Measurements from ENCODE around the gene CLDN6. TPM values are rescaled to one million over a fixed set of nuclear protein-coding genes. Genes with fewer than 3 reads are reported as not detected.
A peak's percentile ranks its signal among the peaks of the same experiment; 100 is the strongest.

The CLDN6 gene
- total RNA-seq, 1 experiment from 2014 or later, result not detected

DNA sequence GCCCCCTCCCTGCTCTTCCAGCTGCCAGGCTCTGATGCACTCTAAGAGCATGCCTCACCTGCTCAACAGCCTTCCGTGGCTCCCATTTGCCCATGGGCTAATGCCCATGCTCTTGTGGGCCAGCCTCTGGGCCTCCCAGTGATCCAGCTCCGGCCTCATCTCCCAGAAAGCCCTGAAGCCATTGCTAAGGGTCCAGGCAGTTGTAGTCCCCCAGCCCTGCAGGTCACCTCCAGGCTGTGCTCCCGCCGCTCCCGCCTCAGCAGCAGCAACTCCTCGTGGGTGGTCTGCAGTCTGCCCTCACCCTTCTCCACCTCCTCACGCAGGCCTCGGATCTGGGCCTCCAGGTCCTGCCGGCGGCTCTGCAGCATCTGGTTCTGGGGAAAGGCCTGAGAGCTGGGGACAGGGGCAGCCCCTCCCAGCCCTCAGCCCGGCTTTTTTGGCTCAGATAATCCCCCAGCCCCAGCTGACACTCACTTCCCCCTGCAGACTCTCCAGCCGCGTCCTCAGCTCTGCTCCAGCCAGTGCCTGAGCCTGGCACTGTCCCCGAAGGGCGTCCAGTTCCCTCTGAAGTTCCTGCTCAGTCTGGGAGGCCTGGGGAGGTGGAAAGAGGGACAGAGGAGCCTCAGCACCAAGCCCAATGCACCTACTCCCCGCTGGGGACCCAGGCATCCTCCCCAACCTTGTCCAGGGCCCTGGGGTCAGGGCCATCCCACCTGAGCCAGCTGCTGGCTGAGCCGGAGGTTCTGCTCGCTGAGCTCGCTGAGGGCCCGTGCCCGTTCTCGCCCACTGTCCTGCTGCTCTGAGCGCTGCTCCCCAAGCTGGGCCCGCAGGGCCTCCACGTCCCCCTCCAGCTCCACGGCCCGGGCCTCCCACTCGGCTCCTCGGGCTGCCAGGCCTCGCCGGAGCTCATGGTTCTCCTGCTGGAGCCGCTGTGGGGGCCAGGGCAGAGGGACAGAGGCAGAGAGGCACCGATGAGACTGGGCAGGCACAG is 12.5 kb upstream of the CLDN6 start:
- DNase-seq, result no peak
- Histone ChIP-seq H3K79me2 (ENCODE audit: low read length) (no peaks in the 10 kb centered on the region), H3K4me3 (ENCODE audit: low read length) (no peak overlapping the region), H3K4me1 (ENCODE audit: insufficient read depth, low read length) (peaks cover 21% of the 10 kb centered on the region), H2AFZ (ENCODE audit: low read length) (no peak overlapping the region), H3K36me3 (ENCODE audit: low read depth, low read length) (no peaks in the 10 kb centered on the region), H3F3A (ENCODE audit: low read length, unreplicated experiment) (no peaks in the 10 kb centered on the region), H3K9me3 (ENCODE audit: low read length) (no peaks in the 10 kb centered on the region), H3K4me2 (ENCODE audit: low read length) (peak overlapping the region; percentile 71), H3K27ac (ENCODE audit: low read length) (peak overlapping the region; percentile 37), H4K20me1 (ENCODE audit: low read length) (no peaks in the 10 kb centered on the region), H3K27me3 (ENCODE audit: low read length) (no peaks in the 10 kb centered on the region), H3K9me2 (replicated peaks; ENCODE audit: low read length) (no peaks in the 10 kb centered on the region), H3K9ac (ENCODE audit: low read length) (no peak overlapping the region)
- TF ChIP-seq, protein P1, sequence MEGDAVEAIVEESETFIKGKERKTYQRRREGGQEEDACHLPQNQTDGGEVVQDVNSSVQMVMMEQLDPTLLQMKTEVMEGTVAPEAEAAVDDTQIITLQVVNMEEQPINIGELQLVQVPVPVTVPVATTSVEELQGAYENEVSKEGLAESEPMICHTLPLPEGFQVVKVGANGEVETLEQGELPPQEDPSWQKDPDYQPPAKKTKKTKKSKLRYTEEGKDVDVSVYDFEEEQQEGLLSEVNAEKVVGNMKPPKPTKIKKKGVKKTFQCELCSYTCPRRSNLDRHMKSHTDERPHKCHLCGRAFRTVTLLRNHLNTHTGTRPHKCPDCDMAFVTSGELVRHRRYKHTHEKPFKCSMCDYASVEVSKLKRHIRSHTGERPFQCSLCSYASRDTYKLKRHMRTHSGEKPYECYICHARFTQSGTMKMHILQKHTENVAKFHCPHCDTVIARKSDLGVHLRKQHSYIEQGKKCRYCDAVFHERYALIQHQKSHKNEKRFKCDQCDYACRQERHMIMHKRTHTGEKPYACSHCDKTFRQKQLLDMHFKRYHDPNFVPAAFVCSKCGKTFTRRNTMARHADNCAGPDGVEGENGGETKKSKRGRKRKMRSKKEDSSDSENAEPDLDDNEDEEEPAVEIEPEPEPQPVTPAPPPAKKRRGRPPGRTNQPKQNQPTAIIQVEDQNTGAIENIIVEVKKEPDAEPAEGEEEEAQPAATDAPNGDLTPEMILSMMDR (conservative IDR thresholded peaks at IDR 0.05; ENCODE audit: low read depth, low read length), result no peak
- TF ChIP-seq EZH2 (IDR thresholded peaks at IDR 0.05; ENCODE audit: low read length, unreplicated experiment) (no peak), EZH2phosphoT487 (IDR thresholded peaks at IDR 0.05; ENCODE audit: borderline replicate concordance, low read length) (no peak)
- POLR2A ChIA-PET (ENCODE audit: unreplicated experiment), result no interaction called here
- CTCF ChIA-PET, result interaction anchor here (0.5 to 1.8 kb wide), 3 partner anchors 10 to 31 kb away, joined by 5 to 10 read pairs (median 6); partner anchors contain the start of gene TNFRSF12A
- no peak for ATAC-seq
- no TSS peak for BruUV-seq (replicated peaks)
- intact Hi-C loops (cut with micrococcal nuclease), result no loop called here

DNA sequence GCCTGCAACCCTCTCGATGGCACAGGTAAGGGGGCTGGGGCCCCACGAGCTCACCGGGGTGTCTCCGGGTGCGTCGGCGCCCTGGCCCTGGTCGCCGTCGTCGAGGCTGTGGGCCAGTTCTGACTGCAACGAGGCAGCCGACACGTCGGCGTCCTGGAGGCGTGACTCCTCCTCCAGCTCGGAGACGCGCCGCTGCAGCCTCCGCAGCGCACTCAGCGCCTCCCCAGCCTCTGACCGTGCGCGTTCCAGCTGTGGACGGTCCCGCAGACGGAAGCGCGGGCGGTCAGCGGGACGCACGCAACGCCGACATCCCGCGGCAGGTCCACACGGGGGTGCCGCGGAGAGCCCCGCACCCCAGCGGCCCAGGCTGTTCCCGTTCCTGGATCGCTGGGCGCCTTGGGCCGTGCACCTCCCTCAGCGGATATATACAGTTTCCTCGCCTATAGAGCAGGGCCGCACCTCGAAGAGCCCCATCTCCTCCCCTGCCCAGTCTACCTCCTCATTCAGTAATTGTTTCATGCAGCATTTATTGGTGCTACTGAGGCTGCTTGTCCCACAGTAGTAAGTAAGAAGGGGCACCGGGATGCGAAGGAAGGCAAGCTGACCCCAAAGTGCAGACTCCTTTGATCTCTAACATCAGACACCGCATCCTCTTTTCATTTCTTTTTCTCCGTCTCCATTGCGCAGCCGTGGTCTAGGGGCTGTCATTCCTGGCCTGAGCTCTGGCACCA is 11.7 kb upstream of the CLDN6 start:
- Histone ChIP-seq H3K27me3 (ENCODE audit: low read length) (no peaks in the 10 kb centered on the region), H3K27ac (ENCODE audit: low read length) (no peak overlapping the region), H3K4me1 (ENCODE audit: insufficient read depth, low read length) (peaks cover 21% of the 10 kb centered on the region), H3K79me2 (ENCODE audit: low read length) (no peaks in the 10 kb centered on the region), H3K4me2 (ENCODE audit: low read length) (no peak overlapping the region), H2AFZ (ENCODE audit: low read length) (no peak overlapping the region), H3K9ac (ENCODE audit: low read length) (no peak overlapping the region), H3K36me3 (ENCODE audit: low read depth, low read length) (no peaks in the 10 kb centered on the region), H4K20me1 (ENCODE audit: low read length) (no peaks in the 10 kb centered on the region), H3F3A (ENCODE audit: low read length, unreplicated experiment) (no peaks in the 10 kb centered on the region), H3K9me2 (replicated peaks; ENCODE audit: low read length) (no peaks in the 10 kb centered on the region), H3K4me3 (ENCODE audit: low read length) (no peak overlapping the region), H3K9me3 (ENCODE audit: low read length) (no peaks in the 10 kb centered on the region)
- ATAC-seq, result no peak
- intact Hi-C loops (cut with micrococcal nuclease), result loop anchor here (2.0 kb wide), 1 partner anchor 25 kb away; no protein-coding TSS in a partner anchor
- TF ChIP-seq EZH2 (IDR thresholded peaks at IDR 0.05; ENCODE audit: low read length, unreplicated experiment), result no peak
- TF ChIP-seq EZH2phosphoT487 (IDR thresholded peaks at IDR 0.05; ENCODE audit: borderline replicate concordance, low read length), result no peak
- TF ChIP-seq, protein P1 (conservative IDR thresholded peaks at IDR 0.05; ENCODE audit: low read depth, low read length), result no peak
- ChIA-PET POLR2A (ENCODE audit: unreplicated experiment) (no interaction called here), CTCF (no interaction called here)
- DNase-seq, result no peak
- BruUV-seq (replicated peaks), result no TSS peak

Data from PC-3 (cell line).